NCI-H128 (cell line): ENCODE results near the gene SDHB.

Experiments used
- DNase-seq: peaks from one replicate; lab custom pipeline; 2025; ENCODE audit not compliant: unreplicated experiment; lab: John Stamatoyannopoulos, UW

The SDHB gene

GRCh38 chr1:17013491-17014320 lies 40.1 kb downstream of the SDHB start:
- no peak for DNase-seq

GRCh38 chr1:17012775-17013490 lies 40.9 kb downstream of the SDHB start:
- no peak for DNase-seq

GRCh38 chr1:17011439-17012307 lies 42.2 kb downstream of the SDHB start, which contains the start of gene ATP13A2:
ATP13A2 (minus strand) TSS chr1:17011928; CDS start chr1:17011738, 190 bp downstream.
- peak; percentile 86 for DNase-seq

GRCh38 chr1:17011092-17011438 lies 42.8 kb downstream of the SDHB start:
- no peak for DNase-seq

GRCh38 chr1:17009706-17010105 lies 44.1 kb downstream of the SDHB start:
- no peak for DNase-seq

GRCh38 chr1:17008208-17008855 lies 45.5 kb downstream of the SDHB start:
- no peak for DNase-seq

GRCh38 chr1:17007121-17007520 lies 46.7 kb downstream of the SDHB start:
- DNase-seq = no peak

- no peak for DNase-seq
Observed at GRCh38 chr1:17005365-17005740, 48.5 kb downstream of the SDHB start.

- no peak for DNase-seq
Observed at GRCh38 chr1:17004466-17005364, 49.1 kb downstream of the SDHB start.

GRCh38 chr1:17002524-17002902 lies 51.3 kb downstream of the SDHB start:
- no peak for DNase-seq

- DNase-seq = no peak
Observed at GRCh38 chr1:17001760-17002523, 51.9 kb downstream of the SDHB start.

GRCh38 chr1:16999863-17000262 lies 54.0 kb downstream of the SDHB start:
- DNase-seq = no peak

- DNase-seq = no peak
Observed at GRCh38 chr1:16998589-16998988, 55.2 kb downstream of the SDHB start.

- DNase-seq = no peak
Observed at GRCh38 chr1:16996845-16997244, 57.0 kb downstream of the SDHB start.

- no peak for DNase-seq
Observed at GRCh38 chr1:16993521-16994038, 60.3 kb downstream of the SDHB start.

- no peak for DNase-seq
Observed at GRCh38 chr1:16992675-16993074, 61.2 kb downstream of the SDHB start.

GRCh38 chr1:16992102-16992501 lies 61.7 kb downstream of the SDHB start:
- no peak for DNase-seq

GRCh38 chr1:16991571-16991970 lies 62.3 kb downstream of the SDHB start:
- no peak for DNase-seq
